IPS-NIHi7 (cell line): Measurements from ENCODE around the gene SLC46A1.
A peak's percentile ranks its signal among the peaks of the same experiment; 100 is the strongest.

Experiments used
- DNase-seq: peaks from one replicate; pipeline ENCODE4 v3.0.0; 2012; ENCODE audit warnings: mixed read lengths; ENCODE audit errors: extremely low spot score

SLC46A1 gene

DNA sequence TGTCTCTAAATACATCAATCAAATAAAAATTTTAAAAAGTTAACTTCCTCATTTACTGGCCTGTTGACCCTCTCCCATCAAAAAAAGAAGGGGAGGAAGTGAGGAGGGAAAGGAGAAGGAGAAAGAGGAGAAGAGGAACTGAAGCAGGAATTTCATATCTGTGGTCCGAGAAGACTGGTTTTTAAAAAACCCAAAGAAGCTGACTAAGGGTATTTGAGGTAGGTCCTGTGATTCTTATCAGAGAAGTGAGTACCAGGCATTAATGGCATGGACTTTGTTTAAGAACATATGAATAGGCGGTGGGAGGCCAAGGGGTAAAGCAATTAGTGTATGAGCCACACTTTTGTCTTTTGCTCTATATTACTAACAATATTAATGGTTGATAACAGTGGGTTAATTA, 2.0 kb downstream of the SLC46A1 start:
- DNase-seq = no peak

DNA sequence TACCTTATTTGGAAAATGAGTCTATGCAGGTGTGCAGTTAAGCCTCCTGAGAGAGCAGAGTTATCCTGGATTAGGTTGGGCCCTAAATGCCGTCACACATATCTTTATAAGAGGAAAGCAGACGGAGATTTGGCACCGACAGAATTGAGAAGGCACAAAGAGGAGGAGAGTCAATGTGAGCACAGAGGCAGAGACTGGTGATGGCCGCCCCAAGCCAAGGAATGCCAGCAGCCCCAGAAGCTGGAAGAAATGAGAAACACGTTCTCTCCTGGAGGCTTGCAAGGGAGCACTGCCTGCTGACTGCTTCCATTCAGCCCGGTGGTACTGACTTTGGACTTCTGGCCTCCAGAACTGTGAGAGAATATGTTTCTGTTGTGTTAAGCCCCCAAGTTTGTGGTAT, 3.2 kb downstream of the SLC46A1 start:
- no peak for DNase-seq

- peak; percentile 47 for DNase-seq
Observed at GRCh38 chr17:28402224-28402630, 3.8 kb downstream of the SLC46A1 start.

DNA sequence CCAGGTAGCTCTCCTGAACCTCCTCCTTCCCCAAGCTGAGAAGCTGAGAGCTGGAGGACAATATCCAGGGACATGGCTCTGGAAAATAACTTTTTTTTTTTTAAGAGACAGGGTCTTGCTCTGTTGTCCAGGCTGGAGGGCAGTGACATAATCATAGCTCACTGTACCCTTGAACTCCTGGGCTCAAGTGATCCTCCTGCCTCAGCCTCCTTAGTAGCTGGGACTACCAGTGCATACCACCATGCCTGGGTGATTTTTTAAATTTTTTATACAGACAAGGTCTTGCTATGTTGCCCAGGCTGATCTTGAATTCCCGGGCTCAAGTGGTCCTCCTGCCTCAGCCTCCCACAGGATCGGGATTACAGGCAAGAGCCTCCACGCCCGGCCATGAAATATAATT, 6.2 kb downstream of the SLC46A1 start:
- DNase-seq = no peak

- no peak for DNase-seq
Observed at GRCh38 chr17:28398280-28398981, 7.6 kb downstream of the SLC46A1 start.

GRCh38 chr17:28397687-28398279, 8.2 kb downstream of the SLC46A1 start:
- DNase-seq = no peak

DNA sequence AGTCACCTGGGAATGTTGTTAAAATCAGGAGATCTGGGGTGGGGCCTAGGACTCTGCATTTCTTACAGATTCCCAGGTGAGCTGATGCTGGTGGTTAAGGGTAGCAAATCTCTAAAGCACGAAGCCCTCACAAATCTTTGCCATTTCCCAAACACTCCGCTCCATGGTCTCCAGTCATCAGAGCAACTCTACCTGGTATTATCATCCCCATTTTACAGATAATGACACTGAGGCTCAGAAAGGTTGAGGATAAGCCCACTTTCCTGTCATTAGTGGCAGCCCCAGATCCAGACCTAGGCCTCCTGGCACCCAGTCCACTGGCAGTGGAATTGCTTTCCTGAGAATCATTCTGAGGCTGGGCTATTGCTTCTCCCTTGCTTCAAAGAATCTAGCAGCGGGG, 8.7 kb downstream of the SLC46A1 start:
- DNase-seq = no peak

DNA sequence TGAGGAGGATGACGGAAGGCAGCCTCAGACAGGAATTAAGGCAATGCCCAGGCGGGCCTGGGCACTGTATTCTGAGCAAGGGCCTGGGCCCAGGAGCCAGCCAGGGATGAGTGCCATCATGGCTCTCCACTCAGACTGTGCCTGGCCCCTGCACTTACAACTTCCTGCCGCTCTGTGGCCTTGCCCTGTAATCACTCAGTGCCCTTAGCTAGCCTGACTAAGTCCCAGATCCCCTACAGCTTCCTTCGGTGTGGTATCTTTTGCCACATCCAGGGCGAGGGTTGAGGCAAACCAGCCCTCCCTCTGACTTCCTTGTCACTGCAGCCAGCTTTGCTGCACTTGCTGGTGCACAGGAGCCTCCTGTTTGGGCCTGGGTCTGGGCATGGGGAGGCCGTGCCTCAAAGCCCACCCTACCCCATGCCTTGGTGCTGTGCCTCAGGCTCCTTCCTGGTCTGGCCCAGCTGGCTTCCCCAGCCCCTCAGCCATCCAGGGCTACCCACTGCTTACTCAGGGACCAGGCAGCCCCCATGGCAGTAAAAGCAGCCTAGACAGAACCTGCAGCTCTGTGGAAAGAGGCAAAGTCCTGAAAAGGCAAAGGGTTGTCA, 9.3 kb downstream of the SLC46A1 start:
- DNase-seq = no peak

DNA sequence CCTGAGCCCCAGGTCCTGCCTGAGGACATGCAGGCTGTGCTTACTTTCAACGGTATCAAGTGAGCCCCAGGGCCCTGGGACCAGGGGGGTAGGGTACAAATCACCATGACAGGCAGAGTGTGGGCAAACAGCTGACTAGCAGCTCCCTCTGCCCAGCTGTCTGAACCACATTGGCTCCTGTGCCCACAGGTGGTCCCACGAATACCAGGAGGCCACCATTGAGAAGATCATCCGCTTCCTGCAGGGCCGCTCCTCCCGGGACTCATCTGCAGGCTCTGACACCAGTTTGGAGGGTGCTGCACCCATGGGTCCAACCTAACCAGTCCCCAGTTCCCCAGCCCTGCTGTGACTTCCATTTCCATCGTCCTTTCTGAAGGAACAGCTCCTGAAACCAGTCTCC, 10.0 kb downstream of the SLC46A1 start:
- DNase-seq = no peak

DNA sequence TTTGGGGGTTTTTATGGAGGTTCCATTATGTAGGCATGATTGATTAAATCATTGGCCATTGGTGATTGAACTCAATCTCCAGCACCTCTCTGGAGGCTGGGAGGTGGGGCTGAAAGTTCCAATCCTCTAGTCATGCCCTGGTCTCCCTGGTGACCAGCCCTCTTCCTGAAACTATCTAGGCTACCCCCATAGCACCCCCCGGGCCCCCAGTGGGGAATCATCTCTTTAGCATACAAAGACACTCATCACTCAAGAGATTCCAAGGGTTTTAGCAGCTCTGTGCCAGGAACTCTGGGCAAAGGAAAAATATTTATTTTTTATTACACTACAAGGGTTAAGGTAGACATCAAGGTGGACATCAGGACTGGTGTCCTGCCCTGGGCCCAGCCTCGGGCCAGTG, 10.6 kb downstream of the SLC46A1 start:
- no peak for DNase-seq

DNA sequence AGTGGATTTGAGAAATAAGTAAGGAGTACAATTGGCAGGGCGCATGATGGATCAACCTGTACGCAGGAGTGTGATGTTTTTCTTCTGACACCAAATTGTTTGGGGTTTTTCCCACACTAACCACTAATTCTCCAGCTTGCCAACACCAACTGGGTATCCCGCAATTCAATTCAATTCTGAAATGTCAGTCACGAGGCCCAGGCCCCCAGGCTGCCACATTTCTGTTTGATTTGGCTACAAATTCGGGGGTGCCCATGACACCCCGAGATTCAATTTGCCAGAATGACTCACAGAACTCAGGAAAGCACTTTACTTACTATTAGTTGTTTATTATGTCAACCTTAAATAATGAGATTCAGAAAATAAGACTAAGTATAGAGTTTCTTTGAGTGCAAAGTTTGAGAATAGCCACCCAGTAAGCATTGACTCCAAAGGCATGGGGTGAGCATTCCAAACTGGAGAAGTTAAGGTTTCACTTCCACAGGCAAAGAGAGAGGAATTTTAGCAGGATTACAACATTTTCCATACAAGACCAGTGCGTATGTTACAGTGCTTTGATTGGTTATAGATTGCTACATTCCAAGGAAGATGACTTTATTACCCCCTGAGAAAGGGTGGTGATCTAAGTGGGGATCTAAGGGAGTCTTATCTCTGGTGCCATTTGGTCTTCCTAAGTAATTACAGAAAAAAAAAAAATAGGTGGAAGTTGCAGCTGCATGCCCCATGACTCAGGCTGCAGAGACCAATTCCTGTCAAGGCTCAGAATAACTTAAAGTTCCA, 11.5 kb downstream of the SLC46A1 start:
- DNase-seq = no peak

- DNase-seq = no peak
Observed at GRCh38 chr17:28392491-28392890, 13.5 kb downstream of the SLC46A1 start.

DNA sequence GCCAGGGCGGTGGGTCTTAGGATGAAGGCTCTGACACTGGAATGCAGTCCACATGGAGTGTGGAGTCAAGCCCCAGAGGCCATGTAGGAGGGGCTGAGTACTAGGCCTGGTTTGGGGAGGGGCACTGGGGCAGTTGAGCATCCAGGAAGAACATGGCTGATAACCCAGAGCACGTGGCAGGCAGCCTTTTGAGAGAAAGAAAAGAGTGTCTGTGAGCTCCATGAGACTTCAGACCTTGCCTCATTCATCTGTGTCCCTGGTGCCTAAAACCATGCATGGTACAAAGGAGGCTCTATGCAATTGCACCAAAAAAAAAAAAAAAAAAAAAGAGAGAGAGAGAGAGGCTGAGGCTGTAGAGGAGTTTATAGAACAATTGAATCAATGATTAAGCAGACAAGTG, 14.6 kb downstream of the SLC46A1 start:
- DNase-seq = no peak

GRCh38 chr17:28390984-28391383, 15.0 kb downstream of the SLC46A1 start:
- no peak for DNase-seq

GRCh38 chr17:28390563-28390962, 15.4 kb downstream of the SLC46A1 start:
- no peak for DNase-seq

DNA sequence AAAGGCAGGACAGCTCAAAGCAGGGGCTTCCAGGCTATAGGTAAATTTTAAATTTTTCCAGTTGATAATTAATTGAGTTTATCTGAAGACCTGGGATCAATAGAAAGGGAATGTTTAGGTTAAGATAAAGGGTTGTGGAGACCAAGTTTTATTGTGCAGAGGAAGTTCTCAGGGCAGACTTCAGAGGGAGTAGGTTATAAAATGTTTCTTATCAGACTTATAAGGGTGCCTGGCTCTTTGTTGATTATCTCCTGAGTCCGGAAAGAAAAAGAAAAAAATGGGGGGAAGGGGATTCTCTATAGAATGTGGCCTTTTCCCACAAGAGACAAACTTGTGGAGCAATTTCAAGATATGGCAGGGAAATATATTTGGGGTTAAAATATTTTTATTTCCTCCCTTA, 15.9 kb downstream of the SLC46A1 start:
- no peak for DNase-seq

- no peak for DNase-seq
Observed at GRCh38 chr17:28388106-28388505, 17.9 kb downstream of the SLC46A1 start.

DNA sequence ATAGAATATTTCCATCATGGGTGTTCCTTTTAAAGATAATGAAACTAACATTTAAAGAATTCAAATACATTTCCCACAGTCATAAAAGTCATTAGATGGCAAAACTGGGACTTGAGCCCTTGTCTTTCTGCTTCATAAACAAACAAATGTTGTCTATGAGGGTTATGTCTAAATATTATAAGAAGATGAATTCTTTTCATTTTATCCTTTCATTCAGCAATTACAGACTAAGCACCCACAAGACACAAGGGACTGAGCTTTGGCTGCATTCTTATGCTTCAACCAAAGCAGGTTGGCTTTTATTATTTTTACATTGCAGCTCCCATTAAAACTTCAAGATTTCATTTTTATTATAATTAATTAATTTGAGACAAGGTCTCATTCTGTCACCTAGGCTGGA, 19.6 kb downstream of the SLC46A1 start:
- no peak for DNase-seq

DNA sequence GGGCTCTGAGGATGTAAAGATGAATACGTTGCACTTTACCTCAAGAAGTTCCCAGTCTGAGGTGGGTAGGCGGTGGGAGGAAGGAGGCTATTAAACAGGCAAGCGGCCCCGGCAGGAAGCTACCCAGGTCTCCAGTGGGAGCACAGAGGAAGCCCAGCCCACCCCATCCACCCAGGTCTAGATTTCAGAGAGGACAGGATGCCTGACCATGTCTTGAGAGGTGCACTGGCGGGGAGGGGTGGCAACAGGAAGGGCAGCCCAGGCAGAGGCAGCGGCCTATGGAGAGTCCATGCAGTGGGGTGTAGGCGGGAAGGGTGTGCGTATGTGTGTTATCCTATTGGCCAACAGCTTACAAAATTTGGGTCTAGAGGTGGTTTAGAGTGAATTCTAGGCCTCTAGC, 20.6 kb downstream of the SLC46A1 start:
- DNase-seq = no peak

DNA sequence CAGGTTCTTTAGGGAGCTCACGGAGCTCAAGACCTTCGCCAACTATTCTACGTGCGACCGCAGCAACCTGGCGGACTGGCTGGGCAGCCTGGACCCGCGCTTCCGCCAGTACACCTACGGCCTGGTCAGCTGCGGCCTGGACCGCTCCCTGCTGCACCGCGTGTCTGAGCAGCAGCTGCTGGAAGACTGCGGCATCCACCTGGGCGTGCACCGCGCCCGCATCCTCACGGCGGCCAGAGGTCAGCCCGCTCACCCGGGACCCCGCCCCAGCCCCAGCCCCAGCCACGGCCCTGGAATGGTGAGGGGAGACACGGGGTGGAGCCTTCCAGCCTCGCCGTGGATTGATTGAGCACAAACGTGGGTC, 21.0 kb downstream of the SLC46A1 start:
- no peak for DNase-seq

DNA sequence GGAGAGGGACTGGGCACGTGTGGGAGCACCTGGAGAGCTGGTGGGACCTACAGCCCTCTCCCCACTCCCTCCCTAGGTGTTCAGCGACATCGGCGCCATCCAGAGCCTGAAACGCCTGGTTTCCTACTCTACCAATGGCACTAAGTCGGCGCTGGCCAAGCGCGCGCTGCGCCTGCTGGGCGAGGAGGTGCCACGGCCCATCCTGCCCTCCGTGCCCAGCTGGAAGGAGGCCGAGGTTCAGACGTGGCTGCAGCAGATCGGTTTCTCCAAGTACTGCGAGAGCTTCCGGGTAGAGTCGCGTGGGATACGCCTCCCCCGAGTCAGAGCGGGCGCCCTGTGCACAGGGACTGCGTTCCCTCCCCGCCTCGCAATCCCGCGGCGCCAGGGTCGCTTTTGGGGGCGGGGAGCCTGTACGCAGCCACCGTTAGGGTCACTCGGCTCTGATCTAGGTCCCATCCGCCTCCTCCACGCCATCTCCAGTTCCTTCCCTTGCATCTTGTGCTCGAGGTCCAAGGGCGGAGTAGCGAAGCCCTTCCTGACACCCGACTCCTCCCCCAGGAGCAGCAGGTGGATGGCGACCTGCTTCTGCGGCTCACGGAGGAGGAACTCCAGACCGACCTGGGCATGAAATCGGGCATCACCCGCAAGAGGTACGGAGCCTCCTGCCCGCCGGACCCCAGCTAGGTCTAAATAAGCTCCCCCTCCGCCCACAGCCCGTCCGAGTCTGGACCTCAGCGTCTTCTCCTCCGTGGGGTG, 21.6 kb downstream of the SLC46A1 start:
- DNase-seq = peak; percentile 35
